H9 (cell line): Measurements from ENCODE around the gene PFN2. TPM values are rescaled to one million over a fixed set of nuclear protein-coding genes. Genes with fewer than 3 reads are reported as not detected.
A peak's percentile ranks its signal among the peaks of the same experiment; 100 is the strongest.

Experiments
- DNase-seq: peaks from one replicate; pipeline ENCODE4 v3.0.0-alpha.2; 2017
- H2AFZ ChIP-seq: one replicate; pipeline ENCODE4 v1.6.1; 2013; ENCODE audit warnings: mild to moderate bottlenecking, low read length, control low read depth, moderate library complexity
- H2AK5ac ChIP-seq: 2 replicates; pipeline ENCODE4 v1.6.1; 2013; ENCODE audit warnings: low read length, control low read depth, mixed read lengths; ENCODE audit not compliant: insufficient read length
- H2BK120ac ChIP-seq: one replicate; pipeline ENCODE4 v1.6.1; 2013; ENCODE audit warnings: low read depth, mild to moderate bottlenecking, low read length, control low read depth, inconsistent platforms; ENCODE audit not compliant: poor library complexity, severe bottlenecking
- H2BK12ac ChIP-seq: 2 replicates; pipeline ENCODE4 v1.6.1; 2013; ENCODE audit warnings: low read length, control low read depth, mixed read lengths, low read depth; ENCODE audit not compliant: insufficient read length
- H2BK15ac ChIP-seq: 2 replicates; pipeline ENCODE4 v1.6.1; 2013; ENCODE audit warnings: low read depth, low read length, control low read depth
- H2BK20ac ChIP-seq: one replicate; pipeline ENCODE4 v1.6.1; 2013; ENCODE audit warnings: low read depth, mild to moderate bottlenecking, low read length, control low read depth, inconsistent platforms; ENCODE audit not compliant: poor library complexity, severe bottlenecking
- H2BK5ac ChIP-seq: 2 replicates; pipeline ENCODE4 v1.6.1; 2013; ENCODE audit warnings: low read length, control low read depth, mixed read lengths; ENCODE audit not compliant: insufficient read length
- H3K14ac ChIP-seq: 2 replicates; pipeline ENCODE4 v1.6.1; 2013; ENCODE audit warnings: low read length, control low read depth; ENCODE audit not compliant: insufficient read depth
- H3K18ac ChIP-seq: 2 replicates; pipeline ENCODE4 v1.6.1; 2013; ENCODE audit warnings: low read depth, mild to moderate bottlenecking, mixed read lengths, low read length, control low read depth; ENCODE audit not compliant: insufficient read length
- H3K23ac ChIP-seq: 2 replicates; pipeline ENCODE4 v1.6.1; 2013; ENCODE audit warnings: low read length, control low read depth, mixed read lengths, low read depth; ENCODE audit not compliant: insufficient read length
- H3K23me2 ChIP-seq: 2 replicates; pipeline ENCODE4 v1.6.1; 2013; ENCODE audit warnings: low read depth, mild to moderate bottlenecking, mixed read lengths, low read length, control low read depth; ENCODE audit not compliant: insufficient read length, poor library complexity, severe bottlenecking
- H3K27ac ChIP-seq: 2 replicates; pipeline ENCODE4 v1.5.1; 2013; ENCODE audit warnings: low read length, control low read depth, mixed read lengths, low read depth; ENCODE audit not compliant: insufficient read length
- H3K27me3 ChIP-seq: 2 replicates; pipeline ENCODE4 v1.6.1; 2013; ENCODE audit warnings: low read length, control low read depth, inconsistent platforms; ENCODE audit not compliant: insufficient read depth
- H3K4ac ChIP-seq: 2 replicates; pipeline ENCODE4 v1.6.1; 2013; ENCODE audit warnings: low read depth, mild to moderate bottlenecking, control low read depth, inconsistent platforms, low read length, moderate library complexity
- H3K4me1 ChIP-seq: 2 replicates; pipeline ENCODE4 v1.6.1; 2013; ENCODE audit warnings: low read length, control low read depth, inconsistent platforms; ENCODE audit not compliant: insufficient read depth
- H3K4me2 ChIP-seq: 2 replicates; pipeline ENCODE4 v1.6.1; 2013; ENCODE audit warnings: low read length, control low read depth, mixed read lengths; ENCODE audit not compliant: insufficient read length, insufficient read depth
- H3K56ac ChIP-seq: 2 replicates; pipeline ENCODE4 v1.6.1; 2013; ENCODE audit warnings: low read depth, mild to moderate bottlenecking, mixed read lengths, low read length, control low read depth; ENCODE audit not compliant: insufficient read length
- H3K79me1 ChIP-seq: 2 replicates; pipeline ENCODE4 v1.6.1; 2013; ENCODE audit warnings: low read depth, mild to moderate bottlenecking, moderate library complexity, low read length, control low read depth, inconsistent platforms; ENCODE audit not compliant: insufficient read depth, poor library complexity, severe bottlenecking
- H3K79me2 ChIP-seq: 2 replicates; pipeline ENCODE4 v1.6.1; 2013; ENCODE audit warnings: low read length, control low read depth, inconsistent platforms; ENCODE audit not compliant: insufficient read depth
- H3K9ac ChIP-seq: 2 replicates; pipeline ENCODE4 v1.6.1; 2013; ENCODE audit warnings: low read length, control low read depth, mixed read lengths; ENCODE audit not compliant: insufficient read length; ENCODE audit errors: extremely low read depth
- H3K9me3 ChIP-seq: one replicate; pipeline ENCODE4 v1.6.1; 2013; ENCODE audit warnings: low read depth, low read length, inconsistent platforms; ENCODE audit not compliant: control insufficient read depth
- H3T11ph ChIP-seq: one replicate; pipeline ENCODE4 v1.6.1; 2013; ENCODE audit warnings: mild to moderate bottlenecking, low read length, control low read depth, inconsistent platforms
- H4K20me1 ChIP-seq: one replicate; pipeline ENCODE4 v1.6.1; 2013; ENCODE audit not compliant: control insufficient read depth, insufficient read length, insufficient read depth
- H4K5ac ChIP-seq: 2 replicates; pipeline ENCODE4 v1.6.1; 2013; ENCODE audit warnings: low read depth, mild to moderate bottlenecking, mixed read lengths, low read length, control low read depth; ENCODE audit not compliant: insufficient read length
- H4K8ac ChIP-seq: replicated peaks from 2 replicates; pipeline ENCODE4 v1.6.1; 2013; ENCODE audit warnings: low read length, control low read depth, mixed read lengths, low read depth; ENCODE audit not compliant: insufficient read length
- H4K91ac ChIP-seq: 2 replicates; pipeline ENCODE4 v1.6.1; 2013; ENCODE audit warnings: low read depth, mild to moderate bottlenecking, moderate library complexity, mixed read lengths, low read length, control low read depth; ENCODE audit not compliant: insufficient read length
- H3K27ac Mint-ChIP-seq, 3 experiments: 2 replicates in 2 of 3; 3 replicates in 1 of 3; pipeline ENCODE4 v1.8.0; 2020 to 2021; ENCODE audit warnings: mixed read lengths in 3 of 3, mild to moderate bottlenecking in 1 of 3, moderate library complexity in 1 of 3
- H3K27me3 Mint-ChIP-seq: 2 replicates; pipeline ENCODE4 v1.8.0; 2021; ENCODE audit warnings: low read depth, mild to moderate bottlenecking, moderate library complexity, mixed read lengths
- H3K36me3 Mint-ChIP-seq, 3 experiments: 2 replicates in 2 of 3; 3 replicates in 1 of 3; pipeline ENCODE4 v1.8.0; 2020 to 2021; ENCODE audit warnings: low read depth in 3 of 3, mixed read lengths in 3 of 3; ENCODE audit not compliant: insufficient read depth in 1 of 3
- H3K4me1 Mint-ChIP-seq, 2 experiments: 2 replicates each; pipeline ENCODE4 v1.8.0; 2020; ENCODE audit warnings: mixed read lengths in 2 of 2
- H3K4me3 Mint-ChIP-seq, 2 experiments: 2 replicates in 1 of 2; 3 replicates in 1 of 2; pipeline ENCODE4 v1.8.0; 2020 to 2021; ENCODE audit warnings: mild to moderate bottlenecking in 2 of 2, mixed read lengths in 2 of 2, moderate library complexity in 1 of 2
- H3K9me3 Mint-ChIP-seq, 2 experiments: 2 replicates in 1 of 2; 3 replicates in 1 of 2; pipeline ENCODE4 v1.8.0; 2020; ENCODE audit warnings: mild to moderate bottlenecking in 2 of 2, mixed read lengths in 2 of 2, moderate library complexity in 1 of 2
- total RNA-seq: library from RNA; stranded (reverse); gene quantifications from 2 replicates; pipeline ENCODE4 v1.2.1, GENCODE V29; 2021
- TF ChIP-seq, protein P1 (sequence below): fragments of 200-600 bp; sonication (generic); conservative IDR thresholded peaks from 3 replicates; pipeline ENCODE4 v1.8.0; 2021; ENCODE audit warnings: antibody characterized with exemption, mild to moderate bottlenecking

Gene PFN2
- total RNA-seq, 1 experiment from 2014 or later: 174 TPM

DNA sequence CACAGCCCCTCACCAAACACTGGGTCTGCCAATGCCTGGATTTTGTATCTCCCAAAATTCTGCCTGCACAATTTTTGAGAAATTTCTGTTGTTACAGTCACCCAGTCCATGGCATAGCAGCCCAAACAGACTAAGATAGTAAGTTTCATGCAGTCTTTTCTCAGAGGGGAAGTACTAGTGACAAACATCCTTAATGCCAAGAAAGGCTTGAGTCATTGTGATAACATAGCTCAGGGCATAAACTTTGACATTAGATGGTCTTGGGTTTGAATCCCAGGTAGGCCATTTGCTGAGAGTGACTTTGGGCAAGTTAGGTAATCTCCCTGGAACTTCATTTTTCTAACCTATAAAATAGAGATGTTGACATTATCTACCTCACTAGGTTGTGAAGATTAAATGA lies 36.1 kb upstream of the PFN2 start:
- no peak overlapping the region for H3K4ac ChIP-seq
- no peaks in the 10 kb centered on the region for H4K20me1 ChIP-seq
- H4K8ac ChIP-seq: no peak overlapping the region
- no peak overlapping the region for H3K56ac ChIP-seq
- no peak overlapping the region for H2AK5ac ChIP-seq
- Mint-ChIP-seq H3K27me3 (no peaks in the 10 kb centered on the region), H3K9me3 (no peaks in the 10 kb centered on the region), H3K27ac (peak overlapping the region in 1 of 3 experiments; percentile 59; a peak in 2 of 7 replicates), H3K36me3 (no peaks in the 10 kb centered on the region; a peak in 1 of 7 replicates), H3K4me3 (no peak overlapping the region), H3K4me1 (no peaks in the 10 kb centered on the region)
- no peaks in the 10 kb centered on the region for H3K4me1 ChIP-seq
- H3K79me2 ChIP-seq: no peaks in the 10 kb centered on the region
- TF ChIP-seq, protein P1, sequence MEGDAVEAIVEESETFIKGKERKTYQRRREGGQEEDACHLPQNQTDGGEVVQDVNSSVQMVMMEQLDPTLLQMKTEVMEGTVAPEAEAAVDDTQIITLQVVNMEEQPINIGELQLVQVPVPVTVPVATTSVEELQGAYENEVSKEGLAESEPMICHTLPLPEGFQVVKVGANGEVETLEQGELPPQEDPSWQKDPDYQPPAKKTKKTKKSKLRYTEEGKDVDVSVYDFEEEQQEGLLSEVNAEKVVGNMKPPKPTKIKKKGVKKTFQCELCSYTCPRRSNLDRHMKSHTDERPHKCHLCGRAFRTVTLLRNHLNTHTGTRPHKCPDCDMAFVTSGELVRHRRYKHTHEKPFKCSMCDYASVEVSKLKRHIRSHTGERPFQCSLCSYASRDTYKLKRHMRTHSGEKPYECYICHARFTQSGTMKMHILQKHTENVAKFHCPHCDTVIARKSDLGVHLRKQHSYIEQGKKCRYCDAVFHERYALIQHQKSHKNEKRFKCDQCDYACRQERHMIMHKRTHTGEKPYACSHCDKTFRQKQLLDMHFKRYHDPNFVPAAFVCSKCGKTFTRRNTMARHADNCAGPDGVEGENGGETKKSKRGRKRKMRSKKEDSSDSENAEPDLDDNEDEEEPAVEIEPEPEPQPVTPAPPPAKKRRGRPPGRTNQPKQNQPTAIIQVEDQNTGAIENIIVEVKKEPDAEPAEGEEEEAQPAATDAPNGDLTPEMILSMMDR: no peak
- H2BK120ac ChIP-seq: no peak overlapping the region
- no peak overlapping the region for H3T11ph ChIP-seq
- H3K18ac ChIP-seq: no peak overlapping the region
- H3K23me2 ChIP-seq: no peaks in the 10 kb centered on the region
- H3K23ac ChIP-seq: no peak overlapping the region
- no peak overlapping the region for H2AFZ ChIP-seq
- no peak overlapping the region for H3K9ac ChIP-seq
- no peaks in the 10 kb centered on the region for H3K9me3 ChIP-seq
- H4K5ac ChIP-seq: no peak overlapping the region
- no peak overlapping the region for H2BK12ac ChIP-seq
- H3K14ac ChIP-seq: no peak overlapping the region
- H3K27ac ChIP-seq: no peak overlapping the region
- no peak overlapping the region for H4K91ac ChIP-seq
- H2BK5ac ChIP-seq: no peak overlapping the region
- no peak overlapping the region for H2BK20ac ChIP-seq
- no peak overlapping the region for H2BK15ac ChIP-seq
- DNase-seq: no peak
- H3K79me1 ChIP-seq: no peaks in the 10 kb centered on the region
- H3K4me2 ChIP-seq: no peak overlapping the region
- H3K27me3 ChIP-seq: no peaks in the 10 kb centered on the region
